HEK293T (cell line): ENCODE results near the gene STXBP3.
A peak's percentile ranks its signal among the peaks of the same experiment; 100 is the strongest.
"Not testable (repeated sequence)": the region's sequence is repeated elsewhere in the genome, so short reads cannot be mapped to it uniquely, and the experiment has no call there.

ENCODE experiments used
- CTCF ChIA-PET: fragments of 350-600 bp; formaldehyde crosslinking; extraction: SDS; loops from one replicate; lab custom pipeline; 2021; ENCODE audit warnings: antibody characterized with exemption, inconsistent platforms; lab: Yijun Ruan, JAX
- POLR2A ChIA-PET: fragments of 350-600 bp; formaldehyde crosslinking; extraction: SDS; loops from one replicate; lab custom pipeline; 2020; ENCODE audit warnings: antibody characterized with exemption, inconsistent platforms; lab: Yijun Ruan, JAX
- DNase-seq: peaks from one replicate; pipeline ENCODE4 v3.0.0; 2012; ENCODE audit warnings: mixed read lengths; ENCODE audit errors: extremely low spot score
- ARNT ChIP-seq: fragments of 450-650 bp; IDR thresholded peaks from 2 replicates; pipeline ENCODE4 v1.6.1; 2017; ENCODE audit warnings: mild to moderate bottlenecking
- BHLHE40 ChIP-seq: fragments of 450-650 bp; IDR thresholded peaks from 2 replicates; pipeline ENCODE4 v1.6.1; 2016; ENCODE audit warnings: mild to moderate bottlenecking, moderate library complexity, borderline replicate concordance
- CTBP1 ChIP-seq: fragments of 450-650 bp; IDR thresholded peaks from 2 replicates; pipeline ENCODE4 v1.6.1; 2016; ENCODE audit warnings: borderline replicate concordance
- ELF4 ChIP-seq: fragments of 450-650 bp; IDR thresholded peaks from 2 replicates; pipeline ENCODE4 v1.6.1; 2017; ENCODE audit warnings: antibody characterized with exemption
- FOXA1 ChIP-seq: fragments of 450-650 bp; IDR thresholded peaks from 2 replicates; pipeline ENCODE4 v1.6.1; 2016; ENCODE audit warnings: mild to moderate bottlenecking
- FOXK2 ChIP-seq: fragments of 450-650 bp; IDR thresholded peaks from 2 replicates; pipeline ENCODE4 v1.6.1; 2016; ENCODE audit warnings: mild to moderate bottlenecking
- FOXM1 ChIP-seq: fragments of 450-650 bp; IDR thresholded peaks from 2 replicates; pipeline ENCODE4 v1.6.1; 2017; ENCODE audit warnings: mild to moderate bottlenecking, borderline replicate concordance
- HDGF ChIP-seq: fragments of 450-650 bp; IDR thresholded peaks from 2 replicates; pipeline ENCODE4 v1.6.1; 2017; ENCODE audit warnings: antibody characterized with exemption, borderline replicate concordance
- L3MBTL2 ChIP-seq: fragments of 450-650 bp; conservative IDR thresholded peaks from 2 replicates; pipeline ENCODE4 v1.6.1; 2016; ENCODE audit warnings: mild to moderate bottlenecking
- LEF1 ChIP-seq: fragments of 450-650 bp; IDR thresholded peaks from 2 replicates; pipeline ENCODE4 v1.6.1; 2017; ENCODE audit warnings: mild to moderate bottlenecking, borderline replicate concordance
- NFRKB ChIP-seq: fragments of 450-650 bp; IDR thresholded peaks from 2 replicates; pipeline ENCODE4 v1.6.1; 2016; ENCODE audit warnings: mild to moderate bottlenecking, moderate library complexity
- SP1 ChIP-seq: fragments of 450-650 bp; IDR thresholded peaks from 2 replicates; pipeline ENCODE4 v1.6.1; 2017
- SUZ12 ChIP-seq: fragments of 450-650 bp; IDR thresholded peaks from 2 replicates; pipeline ENCODE4 v1.6.1; 2016; ENCODE audit warnings: mild to moderate bottlenecking
- TARDBP ChIP-seq: fragments of 450-650 bp; IDR thresholded peaks from 2 replicates; pipeline ENCODE4 v1.6.1; 2016
- ZNF384 ChIP-seq: fragments of 450-650 bp; IDR thresholded peaks from 2 replicates; pipeline ENCODE4 v1.6.1; 2016
- TF ChIP-seq, protein P1 (sequence below): fragments of 450-650 bp; IDR thresholded peaks from 2 replicates; pipeline ENCODE4 v1.6.1; 2016

The STXBP3 gene, protein sequence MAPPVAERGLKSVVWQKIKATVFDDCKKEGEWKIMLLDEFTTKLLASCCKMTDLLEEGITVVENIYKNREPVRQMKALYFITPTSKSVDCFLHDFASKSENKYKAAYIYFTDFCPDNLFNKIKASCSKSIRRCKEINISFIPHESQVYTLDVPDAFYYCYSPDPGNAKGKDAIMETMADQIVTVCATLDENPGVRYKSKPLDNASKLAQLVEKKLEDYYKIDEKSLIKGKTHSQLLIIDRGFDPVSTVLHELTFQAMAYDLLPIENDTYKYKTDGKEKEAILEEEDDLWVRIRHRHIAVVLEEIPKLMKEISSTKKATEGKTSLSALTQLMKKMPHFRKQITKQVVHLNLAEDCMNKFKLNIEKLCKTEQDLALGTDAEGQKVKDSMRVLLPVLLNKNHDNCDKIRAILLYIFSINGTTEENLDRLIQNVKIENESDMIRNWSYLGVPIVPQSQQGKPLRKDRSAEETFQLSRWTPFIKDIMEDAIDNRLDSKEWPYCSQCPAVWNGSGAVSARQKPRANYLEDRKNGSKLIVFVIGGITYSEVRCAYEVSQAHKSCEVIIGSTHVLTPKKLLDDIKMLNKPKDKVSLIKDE

GRCh38 chr1:108746382-108747170 is at the start of gene STXBP3:
STXBP3 (plus strand) TSS chr1:108746674; CDS start chr1:108746738, 64 bp downstream.
- peak; percentile 99 for DNase-seq
- CTCF ChIA-PET = no interaction called here
- no peak for TF ChIP-seq NFRKB
- TF ChIP-seq SUZ12 = no peak
- no peak for TF ChIP-seq LEF1
- TF ChIP-seq L3MBTL2 = peak; percentile 93
- TF ChIP-seq ARNT = no peak
- peak; percentile 69; the same call in 1 of the 2 replicates for TF ChIP-seq ELF4
- TF ChIP-seq, protein P1, sequence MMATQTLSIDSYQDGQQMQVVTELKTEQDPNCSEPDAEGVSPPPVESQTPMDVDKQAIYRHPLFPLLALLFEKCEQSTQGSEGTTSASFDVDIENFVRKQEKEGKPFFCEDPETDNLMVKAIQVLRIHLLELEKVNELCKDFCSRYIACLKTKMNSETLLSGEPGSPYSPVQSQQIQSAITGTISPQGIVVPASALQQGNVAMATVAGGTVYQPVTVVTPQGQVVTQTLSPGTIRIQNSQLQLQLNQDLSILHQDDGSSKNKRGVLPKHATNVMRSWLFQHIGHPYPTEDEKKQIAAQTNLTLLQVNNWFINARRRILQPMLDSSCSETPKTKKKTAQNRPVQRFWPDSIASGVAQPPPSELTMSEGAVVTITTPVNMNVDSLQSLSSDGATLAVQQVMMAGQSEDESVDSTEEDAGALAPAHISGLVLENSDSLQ = no peak
- TF ChIP-seq TARDBP = peak; percentile 32; the same call in 1 of the 2 replicates
- no peak for TF ChIP-seq HDGF
- no peak; the same call in 1 of the 2 replicates for TF ChIP-seq SP1
- TF ChIP-seq FOXK2 = no peak
- no peak for TF ChIP-seq BHLHE40
- POLR2A ChIA-PET = interaction anchor here (0.7 to 1.3 kb wide), 3 partner anchors 10 to 70 kb away, joined by 3 read pairs; no protein-coding TSS in a partner anchor

DNA sequence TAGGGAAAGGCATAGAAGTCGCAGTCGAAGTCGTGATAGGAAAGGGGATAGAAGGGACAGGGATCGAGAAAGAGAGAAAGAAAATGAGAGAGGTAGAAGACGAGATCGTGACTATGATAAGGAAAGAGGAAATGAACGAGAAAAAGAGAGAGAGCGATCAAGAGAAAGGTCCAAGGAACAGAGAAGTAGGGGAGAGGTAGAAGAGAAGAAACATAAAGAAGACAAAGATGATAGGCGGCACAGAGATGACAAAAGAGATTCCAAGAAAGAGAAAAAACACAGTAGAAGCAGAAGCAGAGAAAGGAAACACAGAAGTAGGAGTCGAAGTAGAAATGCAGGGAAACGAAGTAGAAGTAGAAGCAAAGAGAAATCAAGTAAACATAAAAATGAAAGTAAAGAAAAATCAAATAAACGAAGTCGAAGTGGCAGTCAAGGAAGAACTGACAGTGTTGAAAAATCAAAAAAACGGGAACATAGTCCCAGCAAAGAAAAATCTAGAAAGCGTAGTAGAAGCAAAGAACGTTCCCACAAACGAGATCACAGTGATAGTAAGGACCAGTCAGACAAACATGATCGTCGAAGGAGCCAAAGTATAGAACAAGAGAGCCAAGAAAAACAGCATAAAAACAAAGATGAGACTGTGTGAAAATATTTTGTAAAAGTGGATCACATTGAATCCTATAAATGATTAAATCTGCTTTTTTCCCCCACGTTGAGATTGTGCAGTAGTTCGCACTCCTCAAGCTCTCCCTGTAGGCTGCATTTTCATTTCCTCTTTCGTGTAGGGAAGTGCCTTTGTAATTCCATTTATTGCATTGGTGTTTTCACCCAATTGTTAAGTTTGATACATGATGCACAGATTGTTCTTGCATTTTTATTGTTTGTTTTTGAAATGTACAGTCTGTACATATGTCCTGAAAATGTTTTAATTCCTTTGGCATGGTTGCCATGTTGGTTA is 46.8 kb upstream of the STXBP3 start:
- no peak for DNase-seq
- CTCF ChIA-PET = no interaction called here

DNA sequence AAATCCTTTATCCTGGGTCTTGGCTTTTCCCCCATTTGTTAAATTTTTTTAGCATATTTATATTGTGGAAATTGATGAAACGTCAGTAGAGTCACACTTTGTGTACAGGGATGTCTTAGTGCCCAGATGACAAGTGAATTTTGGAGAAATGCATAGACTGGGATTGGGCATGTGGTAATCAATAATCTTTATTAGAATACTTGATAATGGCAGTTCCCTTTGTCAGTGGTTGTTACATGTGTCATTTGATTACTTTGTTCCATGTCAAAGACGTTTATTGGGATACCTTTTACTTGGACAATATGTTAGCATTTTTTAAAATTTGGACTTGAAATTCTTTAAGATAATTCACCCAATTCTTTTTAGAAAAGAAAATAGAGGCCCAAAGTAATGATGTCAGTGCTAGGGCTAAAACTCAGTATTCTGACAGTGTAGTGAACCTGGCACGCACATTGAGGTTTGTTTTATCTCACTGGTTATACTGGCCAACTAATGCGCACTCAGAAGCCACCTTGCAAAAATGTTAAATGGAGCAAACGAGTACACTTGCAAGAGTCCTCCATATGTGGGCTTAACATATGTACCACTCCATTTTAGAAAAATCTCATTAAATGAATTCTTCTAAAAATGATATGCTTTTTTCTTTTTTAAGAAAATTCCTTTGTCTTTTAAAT is 45.2 kb upstream of the STXBP3 start:
- no peak for DNase-seq
- CTCF ChIA-PET = interaction anchor here (0.8 kb wide), 1 partner anchor 546 kb away, joined by 3 read pairs; no protein-coding TSS in a partner anchor
- POLR2A ChIA-PET = interaction anchor here (4.5 kb wide), 1 partner anchor 9 kb away, joined by 28 read pairs; the partner anchor contains the start of gene PRPF38B
- TF ChIP-seq, protein P1 = no peak
- TF ChIP-seq ELF4 = no peak
- TF ChIP-seq ARNT = no peak
- TF ChIP-seq NFRKB = no peak
- TF ChIP-seq FOXA1 = no peak
- TF ChIP-seq CTBP1 = no peak
- TF ChIP-seq TARDBP = no peak
- no peak for TF ChIP-seq HDGF
- no peak for TF ChIP-seq LEF1
- TF ChIP-seq SP1 = no peak
- TF ChIP-seq FOXK2 = no peak

More for the DNA sequence above, 46.8 kb upstream of the STXBP3 start:
- POLR2A ChIA-PET = no interaction called here
- TF ChIP-seq ELF4 (no peak), TARDBP (no peak), FOXK2 (no peak), NFRKB (no peak), CTBP1 (no peak), L3MBTL2 (no peak), ZNF384 (no peak), FOXM1 (no peak), SP1 (no peak), HDGF (no peak), SUZ12 (no peak), LEF1 (no peak), ARNT (no peak), FOXA1 (no peak), BHLHE40 (no peak)
- TF ChIP-seq, protein P1 = no peak

DNA sequence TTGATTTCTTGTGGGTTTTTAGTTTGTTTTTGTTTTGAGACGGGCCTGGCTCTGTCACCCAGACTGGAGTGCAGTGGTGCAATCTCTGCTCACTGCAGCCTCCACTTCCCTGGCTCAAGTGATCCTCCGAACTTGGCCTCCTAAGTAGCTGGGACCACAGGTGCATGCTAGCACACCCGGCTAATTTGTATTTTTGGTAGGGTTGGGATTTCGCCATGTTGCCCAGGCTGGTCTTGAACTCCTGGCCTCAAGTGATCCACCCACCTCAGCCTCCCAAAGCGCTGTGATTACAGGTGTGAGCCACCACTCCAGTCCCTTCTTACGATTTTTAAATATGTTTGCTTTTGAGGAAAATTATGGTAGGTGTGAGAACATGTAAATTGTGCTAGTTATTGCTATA is 44.4 kb upstream of the STXBP3 start:
- not testable (repeated sequence) for DNase-seq
- ChIA-PET CTCF (interaction anchor here (0.8 kb wide), 1 partner anchor 545 kb away, joined by 3 read pairs; no protein-coding TSS in a partner anchor), POLR2A (interaction anchor here (4.5 kb wide), 1 partner anchor 10 kb away, joined by 28 read pairs; the partner anchor contains the start of gene PRPF38B)

- ChIA-PET POLR2A (interaction anchor here (4.5 kb wide), 1 partner anchor 12 kb away, joined by 28 read pairs; the partner anchor contains the start of gene PRPF38B), CTCF (no interaction called here)
- no peak for TF ChIP-seq FOXK2
- no peak for TF ChIP-seq SP1
- no peak for DNase-seq
Measured at GRCh38 chr1:108703939-108704338, 42.5 kb upstream of the STXBP3 start.
